NOMO-1 (cell line): ENCODE measurements around the gene KLC4.

Experiments
- DNase-seq, 2 experiments: peaks; one replicate each; lab custom pipeline; 2025; ENCODE audit not compliant: unreplicated experiment in 2 of 2; lab: John Stamatoyannopoulos, UW

The KLC4 gene

DNA sequence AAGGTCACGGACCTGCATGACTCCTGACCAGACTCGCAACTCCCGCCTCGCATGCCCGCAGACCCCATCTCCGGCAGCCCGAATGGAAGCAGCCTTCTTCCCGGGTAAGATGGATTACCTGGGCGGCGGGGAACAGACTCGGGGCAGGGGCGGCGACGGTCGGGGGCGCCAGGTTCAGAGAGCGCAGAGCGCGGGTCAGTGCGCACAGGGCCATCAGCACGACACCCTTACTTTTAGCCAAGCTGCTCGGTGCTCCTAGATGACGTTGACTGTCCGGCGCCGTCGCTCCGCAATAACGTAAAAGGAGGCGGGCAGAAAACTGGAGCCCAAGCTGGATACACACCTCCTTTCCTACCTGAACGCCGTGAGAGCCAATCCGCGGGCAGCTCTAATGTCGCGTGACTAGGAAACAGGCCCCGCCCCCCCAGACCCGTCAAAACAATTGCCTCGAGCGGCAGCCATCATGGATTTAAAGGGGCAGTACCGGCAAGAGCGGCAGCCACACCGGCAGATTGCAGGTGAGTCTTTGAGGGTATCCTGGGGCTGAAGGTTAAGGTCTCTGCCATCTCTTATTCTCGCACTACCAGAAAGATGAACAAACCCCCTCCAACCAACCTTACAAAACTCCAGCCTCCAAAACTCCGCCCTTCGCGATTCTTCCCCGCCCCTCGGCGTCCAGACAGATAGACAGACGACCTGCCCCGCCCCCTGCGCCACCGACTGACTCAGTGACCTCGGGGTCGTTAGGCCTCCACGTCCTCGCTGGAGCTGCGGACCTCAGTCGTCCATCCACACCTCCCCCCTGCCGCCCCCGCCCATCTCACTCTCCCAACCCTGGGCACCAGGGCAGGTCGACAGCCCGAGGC lies at the start of gene KLC4, which contains the start of gene MRPL2:
TSS of gene KLC4 (plus strand) at position 464 of the 866 bp plus-strand sequence. CDS start 1,705 bp downstream, outside the sequence.
TSS of gene MRPL2 (minus strand) at position 267 of the 866 bp plus-strand sequence. CDS start at position 214, 53 bp downstream.
- peak; percentile 98 to 99 for DNase-seq

DNA sequence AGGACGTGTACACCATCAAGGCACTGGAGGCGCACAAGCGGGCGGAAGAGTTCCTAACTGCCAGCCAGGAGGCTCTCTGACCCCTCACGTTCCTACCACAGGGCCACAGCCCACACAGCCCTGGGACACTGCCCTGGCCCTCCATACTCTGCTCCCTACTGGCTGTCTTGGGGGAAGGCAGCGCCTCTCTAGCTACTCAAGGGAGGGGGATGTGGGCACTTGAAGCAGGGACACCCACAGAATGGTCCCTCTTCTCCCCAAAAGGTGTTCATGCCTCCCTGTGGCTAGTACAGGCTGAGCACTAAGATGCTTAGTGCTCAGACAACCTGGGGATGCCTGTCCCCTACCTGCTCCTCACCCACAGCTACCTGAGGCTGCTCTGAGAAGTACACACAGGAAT lies 48.2 kb upstream of the KLC4 start:
- no peak for DNase-seq

DNA sequence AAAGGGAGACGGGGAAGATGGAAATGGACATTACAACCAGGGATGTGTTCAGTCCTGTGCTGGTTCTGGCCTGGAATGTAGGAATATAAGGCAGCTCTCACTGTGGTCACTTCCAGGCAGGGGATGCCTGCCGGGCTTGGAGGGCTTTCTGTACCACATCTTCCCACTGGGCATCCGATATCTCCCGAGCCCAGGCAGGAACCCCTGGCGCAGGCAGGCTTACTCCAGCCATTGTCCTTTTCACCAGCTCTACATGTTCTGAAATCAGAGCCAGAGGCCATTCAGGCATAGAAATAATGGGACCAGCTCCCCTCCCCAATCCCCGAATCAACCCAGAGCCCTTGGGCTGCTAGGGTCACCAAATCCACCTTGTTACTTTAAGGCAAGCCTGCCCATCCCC lies 47.1 kb upstream of the KLC4 start:
- DNase-seq = no peak

DNA sequence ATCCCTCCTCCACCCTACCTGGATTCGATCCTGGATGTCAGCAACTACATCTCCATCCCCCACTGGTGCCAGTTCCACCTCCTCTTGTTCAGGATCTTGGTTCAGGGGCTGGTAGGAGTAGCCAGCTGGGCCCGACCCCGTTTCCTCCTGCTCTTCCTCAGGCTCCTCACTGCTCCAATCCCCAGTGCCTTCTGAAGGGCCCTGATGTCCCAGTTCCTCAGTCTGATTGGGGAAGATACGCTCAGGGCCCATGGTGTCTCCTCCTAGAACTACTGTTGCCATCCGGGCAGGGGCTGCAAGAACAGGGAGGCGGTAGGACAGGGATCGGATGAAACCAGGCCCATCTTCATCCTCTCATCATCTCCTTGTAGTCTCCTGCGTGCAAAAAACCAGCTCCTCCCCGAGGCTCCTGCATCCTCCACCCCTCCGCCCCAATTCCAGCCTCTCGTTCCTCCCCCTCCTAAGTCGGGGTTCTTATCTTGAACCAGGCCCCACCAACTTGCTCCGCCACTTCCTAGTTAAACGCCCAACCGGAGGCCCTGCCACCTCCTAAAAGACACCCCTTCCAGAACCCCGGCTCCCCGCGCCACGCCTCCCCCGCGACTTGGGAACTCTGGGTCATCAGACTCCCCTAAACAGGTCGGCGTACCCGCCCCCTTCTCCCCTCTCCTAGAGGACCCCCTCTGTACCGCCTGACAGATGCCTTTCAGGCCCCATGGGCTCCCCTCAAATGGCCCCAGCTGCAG lies 46.2 kb upstream of the KLC4 start:
- DNase-seq = peak in 1 of 2 experiments; percentile 51

DNA sequence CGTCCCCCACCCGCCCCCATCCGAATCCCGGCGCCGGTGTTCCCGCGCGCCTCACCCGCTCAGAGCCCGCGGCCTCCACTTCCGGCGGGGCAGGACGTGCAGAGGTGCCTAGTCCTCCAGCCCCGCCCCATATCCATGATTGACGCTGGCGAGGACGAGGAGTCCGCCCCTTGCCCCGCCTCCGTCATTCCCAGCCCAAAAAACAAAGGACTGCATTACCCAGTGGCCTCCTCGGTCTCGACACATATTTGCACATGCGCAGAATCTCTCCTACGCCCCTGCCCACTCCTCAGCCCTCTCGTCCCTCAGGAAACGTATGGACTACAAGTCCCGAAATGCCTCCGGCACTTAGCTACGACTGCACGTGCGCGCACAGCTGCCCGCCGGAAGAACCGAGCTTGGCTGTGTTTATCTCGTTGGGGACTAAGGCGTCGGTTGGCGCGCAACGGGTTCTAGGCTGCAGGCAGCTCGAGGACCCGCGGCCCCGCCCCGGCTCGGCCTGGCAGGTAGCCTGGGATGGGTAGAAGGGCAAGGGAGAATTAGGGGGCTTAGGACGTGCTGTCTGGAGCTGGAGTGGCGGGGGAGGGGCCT lies 45.5 kb upstream of the KLC4 start, which contains the start of the genes KLHDC3 and MEA1:
TSS of gene KLHDC3 (plus strand) at position 407 of the 591 bp plus-strand sequence. CDS start 2,944 bp downstream, outside the sequence.
TSS of gene MEA1 (minus strand) at position 104 of the 591 bp plus-strand sequence. CDS start 133 bp downstream, outside the sequence.
- DNase-seq = peak; percentile 99 to 100

DNA sequence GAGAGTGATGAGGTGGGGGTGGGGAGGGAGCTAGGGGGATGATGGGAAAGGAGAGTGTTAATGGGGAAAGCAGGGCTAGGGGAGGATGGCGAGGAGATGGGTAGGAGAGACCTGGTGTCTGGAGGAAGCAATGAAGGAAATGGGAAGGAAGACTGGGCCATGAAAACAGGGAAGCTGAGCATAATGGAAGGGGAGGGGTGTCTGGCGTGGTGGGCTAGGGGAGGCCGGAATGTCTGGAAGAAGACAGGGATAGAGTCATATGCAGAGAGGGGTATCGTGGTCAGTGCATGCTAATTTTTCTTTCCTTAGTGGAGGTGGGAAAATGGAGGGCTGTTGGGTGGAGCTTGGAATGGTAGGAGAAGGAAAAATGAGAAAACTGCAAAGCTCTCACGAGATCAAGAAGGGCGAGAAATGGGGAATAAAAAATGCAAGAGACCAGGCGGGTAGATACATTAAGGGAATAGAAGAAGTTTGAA lies 45.0 kb upstream of the KLC4 start:
- no peak for DNase-seq

DNA sequence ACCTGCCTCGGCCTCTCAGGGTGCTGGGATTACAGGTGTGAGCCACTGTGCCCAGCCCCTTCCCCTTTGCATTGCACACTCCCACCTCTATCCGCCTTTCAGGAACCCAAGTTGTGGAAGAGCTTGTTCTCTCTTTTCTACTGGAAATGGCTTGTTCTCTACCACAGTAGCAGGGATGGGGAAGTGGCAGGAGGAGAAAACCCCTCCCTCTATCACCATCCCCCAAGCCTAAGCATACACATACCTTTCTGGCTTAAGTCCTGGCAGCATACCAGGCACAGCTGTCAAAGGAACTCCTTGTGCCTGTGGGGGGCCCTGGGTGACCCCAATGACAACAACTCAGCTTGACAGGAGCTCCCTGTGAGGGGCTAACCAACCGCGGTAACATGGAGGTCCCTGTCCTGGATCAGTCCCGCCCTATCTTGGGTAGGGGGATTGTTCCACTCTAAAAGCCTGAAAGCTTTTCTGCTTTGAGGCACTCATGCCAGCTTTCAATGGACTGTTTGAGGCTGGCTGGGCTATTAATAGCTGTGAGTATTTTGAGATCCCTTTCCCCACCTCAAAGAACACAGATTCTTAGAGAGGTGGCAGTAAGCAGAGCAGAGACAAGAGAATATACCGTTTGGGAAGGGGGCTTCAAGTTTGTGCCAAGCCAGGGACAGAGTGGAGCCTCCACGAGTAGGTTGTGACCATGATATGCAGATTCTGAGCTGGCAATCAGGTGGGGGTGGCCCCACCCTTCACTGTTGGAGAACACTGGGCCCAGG lies 43.1 kb upstream of the KLC4 start:
- no peak for DNase-seq

DNA sequence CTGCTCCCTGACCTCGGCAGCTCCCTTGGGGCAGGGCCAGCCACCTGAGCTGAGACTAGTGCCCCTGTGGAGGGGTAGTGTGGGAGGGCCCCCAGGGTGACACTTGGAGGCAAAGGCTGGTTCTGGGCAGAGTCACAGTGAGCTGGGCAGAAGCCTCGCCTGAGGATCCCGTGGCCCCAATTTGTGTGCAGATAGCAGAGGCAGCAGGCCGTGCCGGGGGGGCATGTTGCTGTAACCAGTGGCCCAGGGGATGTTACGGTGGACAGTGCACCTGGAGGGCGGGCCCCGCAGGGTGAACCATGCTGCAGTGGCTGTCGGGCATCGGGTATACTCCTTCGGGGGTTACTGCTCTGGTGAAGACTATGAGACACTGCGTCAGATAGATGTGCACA lies 42.5 kb upstream of the KLC4 start:
- no peak for DNase-seq

DNA sequence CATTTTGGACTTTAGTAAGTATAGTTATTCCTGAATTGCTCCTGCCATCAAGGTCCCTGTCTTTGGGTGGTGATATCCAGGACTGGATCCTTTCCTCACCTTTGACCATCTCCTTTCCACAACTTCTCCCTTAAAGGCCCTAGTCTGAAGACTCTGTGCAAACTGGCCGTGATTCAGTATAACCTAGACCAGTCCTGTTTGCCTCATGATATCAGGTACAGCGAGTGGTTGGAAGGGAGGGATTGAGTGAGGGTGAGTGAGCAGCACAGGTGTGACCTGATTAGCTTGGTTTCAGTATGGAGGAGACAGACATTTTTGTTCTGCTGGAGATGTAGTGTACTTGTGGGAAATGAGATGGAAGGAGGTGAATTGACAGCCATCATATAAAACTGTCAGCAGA lies 40.3 kb upstream of the KLC4 start:
- no peak for DNase-seq

DNA sequence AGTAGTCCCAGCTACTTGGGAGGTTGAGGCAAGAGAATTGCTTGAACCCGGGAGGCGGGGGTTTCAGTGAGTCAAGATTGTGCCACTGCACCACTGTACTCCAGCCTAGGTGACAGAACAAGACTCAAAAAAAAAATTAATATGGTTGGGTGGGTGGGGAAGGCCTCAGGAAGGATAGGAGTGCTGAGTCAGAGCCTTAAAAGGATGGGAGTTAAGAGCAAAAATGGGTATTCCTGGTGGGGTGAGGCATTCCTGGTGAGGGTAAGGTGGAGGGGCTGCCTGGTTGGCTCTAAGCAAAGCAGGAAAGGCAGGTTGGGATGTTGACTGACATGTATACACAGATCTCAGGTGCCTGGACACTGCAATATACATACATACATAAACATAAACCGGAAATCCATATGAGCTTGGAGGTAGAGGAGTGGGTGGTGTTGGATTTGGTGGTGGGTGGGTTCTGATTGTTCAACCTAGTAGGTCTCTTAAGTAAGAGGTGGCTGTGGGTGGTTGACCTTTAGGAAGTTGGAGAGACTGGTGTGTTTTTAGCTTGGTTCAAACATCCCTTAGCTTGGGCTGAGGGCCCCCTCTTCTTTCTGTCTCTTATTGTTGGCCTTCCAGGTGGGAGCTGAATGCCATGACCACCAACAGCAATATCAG lies 39.3 kb upstream of the KLC4 start:
- no peak for DNase-seq

DNA sequence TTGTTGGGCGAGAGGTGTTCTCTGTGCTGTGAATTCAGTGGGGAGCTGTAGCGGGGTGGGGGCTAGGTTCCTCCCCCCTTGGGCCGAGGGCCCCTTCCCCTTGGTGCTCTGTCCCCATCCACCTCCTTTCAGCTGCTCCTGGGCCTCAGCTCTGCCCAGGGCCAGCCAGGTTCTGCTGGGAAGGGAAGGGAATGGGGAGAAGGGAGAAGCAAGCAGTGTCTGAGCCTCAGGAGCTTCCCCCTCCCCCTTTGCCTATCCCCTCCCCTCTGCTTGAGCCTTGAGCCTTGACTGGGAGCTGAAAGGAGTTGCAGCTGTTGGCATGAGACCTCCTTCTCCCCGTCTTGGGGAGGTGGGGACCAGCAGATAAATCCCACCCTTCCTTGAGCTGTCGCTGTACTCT lies 38.6 kb upstream of the KLC4 start:
- DNase-seq = no peak

DNA sequence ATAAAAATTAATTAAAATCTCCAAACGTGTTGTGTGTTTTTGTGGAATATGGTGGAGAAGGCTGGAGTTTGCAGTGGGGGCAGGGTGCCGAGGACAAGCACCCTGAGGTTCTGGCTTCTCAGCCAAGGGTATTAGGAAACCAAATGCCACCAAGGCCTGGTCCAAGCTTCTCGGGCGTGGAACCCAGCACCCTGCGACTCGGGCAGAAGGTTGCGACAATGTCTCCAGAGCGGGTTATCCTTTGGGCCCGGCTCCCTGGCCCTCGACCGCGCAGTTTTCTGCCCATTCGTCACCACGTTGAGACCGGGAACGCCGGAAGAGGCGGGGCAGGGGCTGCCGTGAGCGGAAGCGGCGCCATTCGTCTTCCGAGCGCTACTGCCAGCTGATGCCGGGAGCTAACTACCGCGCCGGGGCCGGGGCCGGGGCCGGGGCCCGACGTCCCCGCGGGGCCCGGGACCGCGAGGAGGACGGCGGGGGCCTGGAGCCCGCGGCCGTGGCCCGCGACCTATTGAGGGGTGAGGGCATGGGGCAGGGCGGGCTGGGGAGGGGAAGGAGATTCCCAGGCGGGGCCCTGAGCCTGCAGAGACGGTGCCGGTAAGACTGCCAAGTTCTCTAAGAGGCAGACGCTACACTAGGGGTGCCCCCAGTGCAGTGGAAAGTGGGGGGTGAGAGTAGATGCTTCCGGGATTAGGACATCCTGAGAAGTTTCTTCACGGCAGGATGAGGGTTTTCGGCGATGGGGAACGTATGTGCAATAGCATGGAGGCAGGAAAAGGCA lies 38.0 kb upstream of the KLC4 start, which contains the start of gene RRP36:
TSS of gene RRP36 (plus strand) at position 354 of the 778 bp plus-strand sequence. CDS start at position 386, 32 bp downstream.
- DNase-seq = peak; percentile 63 to 75

DNA sequence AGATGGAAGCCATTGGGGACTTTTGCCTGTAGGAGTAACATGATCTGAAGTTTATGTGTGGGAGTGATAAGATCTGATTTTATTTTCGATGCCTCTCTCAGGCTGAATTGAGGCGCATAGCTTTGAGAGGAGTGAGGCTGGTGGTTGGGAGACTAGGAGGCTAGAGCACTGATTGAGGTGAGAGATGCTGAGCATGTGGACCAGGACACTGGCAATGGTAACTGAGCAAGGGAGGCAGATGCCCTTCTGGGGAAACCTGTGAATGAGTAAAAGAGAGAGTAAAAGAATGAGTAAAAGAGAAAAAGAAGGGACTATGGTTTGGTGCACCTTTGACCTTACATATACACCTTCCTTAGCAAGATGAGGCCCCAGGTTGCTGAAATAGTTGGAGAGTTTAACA lies 35.0 kb upstream of the KLC4 start:
- DNase-seq = no peak

DNA sequence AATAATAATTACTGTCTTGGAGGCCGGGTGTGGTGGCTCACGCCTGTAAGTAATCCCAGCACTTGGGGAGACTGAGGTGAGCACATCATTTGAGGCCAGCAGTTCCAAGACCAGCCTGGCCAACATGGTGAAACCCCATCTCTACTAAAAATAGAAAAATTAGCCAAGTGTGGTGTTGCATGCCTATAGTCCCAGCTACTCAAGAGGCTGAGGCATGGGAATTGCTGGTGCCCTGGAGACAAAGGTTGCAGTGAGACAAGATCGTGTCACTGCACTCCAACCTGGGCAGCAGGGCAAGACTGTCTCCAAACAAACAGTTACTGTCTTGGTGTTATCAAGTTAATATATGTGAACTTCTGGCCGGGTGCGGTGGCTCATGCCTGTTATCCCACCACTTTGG lies 33.1 kb upstream of the KLC4 start:
- no peak for DNase-seq

DNA sequence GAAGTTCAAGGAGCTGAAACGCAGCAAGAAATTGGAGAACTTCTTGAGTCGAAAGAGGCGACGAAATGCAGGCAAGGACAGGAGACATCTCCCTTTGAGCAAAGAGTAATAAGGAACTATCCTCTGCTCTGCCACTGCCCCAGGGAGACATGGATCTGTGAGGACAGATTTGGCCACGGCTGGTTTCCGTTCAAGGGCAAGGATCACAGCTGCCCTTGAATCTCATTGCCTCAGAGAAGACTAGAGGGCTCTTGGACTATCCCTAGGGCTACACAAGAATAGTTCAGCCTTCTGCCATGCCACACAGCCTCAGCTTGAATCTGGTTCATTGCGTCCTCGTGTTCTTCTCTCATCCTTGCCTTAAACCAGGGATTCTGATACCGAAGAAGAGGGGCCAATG lies 30.3 kb upstream of the KLC4 start:
- no peak for DNase-seq

DNA sequence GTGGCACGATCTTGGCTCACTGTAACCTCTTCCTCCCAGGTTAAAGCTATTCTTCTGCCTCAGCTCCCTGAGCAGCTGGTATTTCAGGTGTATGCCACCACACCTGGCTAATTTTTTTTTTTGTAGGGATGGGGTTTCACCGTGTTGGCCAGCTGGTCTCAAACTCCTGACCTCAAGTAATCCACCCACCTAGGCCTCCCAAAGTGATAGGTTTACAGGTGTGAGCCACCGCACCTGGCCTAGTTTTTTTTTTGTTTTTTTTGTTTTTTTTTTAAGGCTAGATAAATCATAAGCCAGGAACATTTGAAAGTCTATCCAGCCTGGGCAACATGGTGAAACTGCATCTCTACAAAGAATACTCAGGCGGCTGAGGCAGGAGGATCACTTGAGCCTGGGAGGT lies 27.1 kb upstream of the KLC4 start:
- no peak for DNase-seq

DNA sequence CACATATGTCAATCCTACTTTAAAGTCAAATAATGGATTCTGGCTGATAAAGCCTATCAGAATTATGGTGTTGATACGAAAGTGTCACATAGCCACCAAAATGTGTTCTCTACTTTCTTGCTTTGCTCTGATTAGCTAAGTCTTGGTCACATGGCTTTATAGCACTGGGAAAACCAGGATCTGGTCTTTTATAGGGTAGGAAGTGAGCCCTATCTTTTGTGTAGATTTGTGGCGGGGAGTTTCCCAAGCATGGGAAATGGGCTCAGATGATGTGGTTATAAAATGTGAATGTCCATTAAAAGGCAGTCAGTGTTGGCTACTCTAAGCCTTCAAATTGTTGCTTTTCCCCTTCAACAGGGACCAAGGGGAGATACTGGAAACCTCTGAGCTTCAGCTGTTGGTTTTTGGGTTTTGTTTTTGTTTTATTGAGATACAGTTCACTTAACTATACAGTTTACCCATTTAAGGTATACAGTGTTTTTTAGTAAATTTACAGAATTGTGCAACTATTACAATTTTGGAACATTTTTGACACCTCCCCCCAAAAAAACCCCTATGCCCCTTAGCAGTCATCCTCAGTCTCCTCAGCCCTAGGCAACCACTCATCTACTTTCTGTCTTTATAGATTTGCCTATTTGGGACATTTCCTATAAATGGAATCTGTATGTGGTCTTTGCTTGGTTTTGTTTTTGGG lies 25.8 kb upstream of the KLC4 start:
- no peak for DNase-seq

DNA sequence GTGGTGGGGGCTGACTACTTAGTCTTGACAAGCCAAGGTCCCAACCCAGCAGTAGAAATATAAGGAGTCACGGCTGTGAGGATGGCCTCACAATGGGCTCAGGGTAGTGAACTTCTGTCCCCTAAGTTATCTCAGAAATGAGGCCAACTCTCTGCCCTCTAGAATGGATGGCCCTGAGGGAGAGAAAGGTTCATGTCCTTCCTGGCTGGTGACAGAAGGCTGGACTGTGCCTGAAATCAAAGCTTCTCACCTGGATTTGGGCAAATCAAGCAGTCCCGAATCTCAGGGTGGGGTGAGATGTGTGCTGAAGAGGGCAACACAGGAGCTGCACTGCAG lies 25.3 kb upstream of the KLC4 start:
- no peak for DNase-seq
